Measurements from ENCODE around the gene HSD17B1. TPM values are rescaled to one million over a fixed set of nuclear protein-coding genes. Genes with fewer than 3 reads are reported as not detected.

HSD17B1 gene
- total RNA-seq, 1 donor from 2014 or later: 4.1 TPM

DNA sequence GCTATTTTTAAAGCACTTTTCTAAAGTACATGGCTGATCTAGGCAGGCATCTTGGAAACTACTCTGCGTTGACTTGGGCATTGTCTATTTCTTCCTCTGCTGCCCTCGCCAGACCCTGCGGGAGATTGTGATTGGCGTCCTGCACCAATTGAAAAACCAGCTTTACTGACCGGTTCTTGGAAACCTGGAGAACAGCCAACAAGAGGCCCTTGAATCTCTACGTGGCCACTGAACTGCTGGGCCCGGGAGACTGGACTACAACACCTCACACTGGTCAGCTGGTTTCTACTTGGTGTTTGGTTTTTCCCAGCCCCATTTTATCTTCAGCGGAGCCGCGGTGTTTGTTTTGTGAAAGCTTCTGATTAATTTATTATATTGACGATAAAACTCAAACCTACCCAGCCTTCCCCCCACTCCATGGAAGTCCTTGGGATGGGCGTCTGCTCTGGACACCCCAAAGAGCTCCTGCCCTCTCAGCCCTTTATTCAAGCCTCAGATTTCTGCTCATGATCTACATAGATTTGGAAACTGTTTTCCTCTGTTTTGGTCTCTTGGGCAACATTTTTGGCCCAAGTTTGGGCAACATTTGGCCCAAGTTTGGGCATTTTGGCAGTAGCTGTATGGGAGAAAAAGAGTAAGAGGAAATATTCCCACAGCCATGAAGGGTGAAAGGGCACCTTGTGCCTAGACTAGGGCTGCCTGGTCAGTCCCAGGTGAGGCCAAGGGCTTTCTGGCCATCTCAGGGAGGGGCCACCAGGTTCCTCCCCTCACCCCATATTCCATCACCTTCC lies 18.9 kb downstream of the HSD17B1 start:
- H3K9me3 Mint-ChIP-seq (ENCODE audit: unreplicated experiment): peaks cover 8% of the 10 kb centered on the region
- DNase-seq: no peak
- H3K4me3 Mint-ChIP-seq (ENCODE audit: unreplicated experiment): no peak overlapping the region
- no peak overlapping the region for H3K27ac Mint-ChIP-seq (ENCODE audit: unreplicated experiment)
- peaks cover 4% of the 10 kb centered on the region for H3K4me1 Mint-ChIP-seq (ENCODE audit: low read depth, unreplicated experiment)
- peaks cover 5% of the 10 kb centered on the region for H3K36me3 Mint-ChIP-seq (ENCODE audit: unreplicated experiment)
- peaks cover 3% of the 10 kb centered on the region for H3K27me3 Mint-ChIP-seq (ENCODE audit: unreplicated experiment)
- TF ChIP-seq, protein P1, sequence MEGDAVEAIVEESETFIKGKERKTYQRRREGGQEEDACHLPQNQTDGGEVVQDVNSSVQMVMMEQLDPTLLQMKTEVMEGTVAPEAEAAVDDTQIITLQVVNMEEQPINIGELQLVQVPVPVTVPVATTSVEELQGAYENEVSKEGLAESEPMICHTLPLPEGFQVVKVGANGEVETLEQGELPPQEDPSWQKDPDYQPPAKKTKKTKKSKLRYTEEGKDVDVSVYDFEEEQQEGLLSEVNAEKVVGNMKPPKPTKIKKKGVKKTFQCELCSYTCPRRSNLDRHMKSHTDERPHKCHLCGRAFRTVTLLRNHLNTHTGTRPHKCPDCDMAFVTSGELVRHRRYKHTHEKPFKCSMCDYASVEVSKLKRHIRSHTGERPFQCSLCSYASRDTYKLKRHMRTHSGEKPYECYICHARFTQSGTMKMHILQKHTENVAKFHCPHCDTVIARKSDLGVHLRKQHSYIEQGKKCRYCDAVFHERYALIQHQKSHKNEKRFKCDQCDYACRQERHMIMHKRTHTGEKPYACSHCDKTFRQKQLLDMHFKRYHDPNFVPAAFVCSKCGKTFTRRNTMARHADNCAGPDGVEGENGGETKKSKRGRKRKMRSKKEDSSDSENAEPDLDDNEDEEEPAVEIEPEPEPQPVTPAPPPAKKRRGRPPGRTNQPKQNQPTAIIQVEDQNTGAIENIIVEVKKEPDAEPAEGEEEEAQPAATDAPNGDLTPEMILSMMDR (IDR thresholded peaks at IDR 0.05; ENCODE audit: partially characterized antibody, unreplicated experiment): no peak

DNA sequence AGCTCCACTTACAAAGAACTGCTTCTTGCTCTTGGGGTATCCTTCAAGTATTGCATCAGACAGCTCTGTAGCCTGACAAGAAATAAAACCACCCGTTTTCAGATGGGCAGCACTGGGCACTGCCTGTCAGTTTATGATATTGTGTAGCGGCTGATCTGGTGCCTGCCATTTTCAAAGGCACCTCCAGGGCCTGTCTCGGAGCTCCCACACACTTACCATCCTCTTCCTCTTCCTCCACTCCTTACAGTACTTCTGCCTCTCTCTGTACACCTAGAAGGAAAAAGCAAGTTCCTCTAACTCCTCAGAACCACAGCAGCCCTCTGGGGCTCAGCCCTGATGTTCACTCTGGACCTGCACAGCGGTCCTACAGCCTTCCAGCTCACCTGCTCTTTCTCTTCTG lies 20.4 kb downstream of the HSD17B1 start:
- H3K9me3 Mint-ChIP-seq (ENCODE audit: unreplicated experiment): peaks cover 13% of the 10 kb centered on the region

DNA sequence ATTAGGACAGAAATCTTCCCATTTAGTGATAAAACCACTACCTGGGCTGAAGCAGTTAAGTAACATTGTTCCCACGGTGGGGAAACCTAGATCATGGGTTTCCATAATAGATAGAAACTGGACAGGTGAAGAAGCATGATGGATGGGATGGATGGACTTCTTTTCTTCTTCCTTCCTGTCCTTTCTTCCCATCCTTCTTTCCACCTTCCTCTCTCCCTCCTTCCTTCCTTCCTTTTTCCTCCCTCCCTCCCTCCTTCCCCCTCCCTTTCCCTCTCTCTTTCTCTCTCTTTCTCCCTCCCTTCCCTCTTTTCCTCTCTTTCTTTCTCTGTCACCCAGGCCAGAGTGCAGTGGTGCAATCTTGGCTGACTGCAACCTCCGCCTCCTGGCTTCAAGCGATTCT lies 21.7 kb downstream of the HSD17B1 start:
- Mint-ChIP-seq H3K27ac (ENCODE audit: unreplicated experiment) (no peak overlapping the region), H3K27me3 (ENCODE audit: unreplicated experiment) (peaks cover 6% of the 10 kb centered on the region), H3K9me3 (ENCODE audit: unreplicated experiment) (peaks cover 10% of the 10 kb centered on the region), H3K4me1 (ENCODE audit: low read depth, unreplicated experiment) (peaks cover 2% of the 10 kb centered on the region), H3K36me3 (ENCODE audit: unreplicated experiment) (peaks cover 5% of the 10 kb centered on the region), H3K4me3 (ENCODE audit: unreplicated experiment) (no peak overlapping the region)
- DNase-seq: no peak
- TF ChIP-seq, protein P1 (IDR thresholded peaks at IDR 0.05; ENCODE audit: partially characterized antibody, unreplicated experiment): no peak

More for the DNA sequence above, 20.4 kb downstream of the HSD17B1 start:
- TF ChIP-seq, protein P1 (IDR thresholded peaks at IDR 0.05; ENCODE audit: partially characterized antibody, unreplicated experiment): no peak
- Mint-ChIP-seq H3K36me3 (ENCODE audit: unreplicated experiment) (peaks cover 5% of the 10 kb centered on the region), H3K4me3 (ENCODE audit: unreplicated experiment) (peak overlapping the region; percentile 31), H3K4me1 (ENCODE audit: low read depth, unreplicated experiment) (peaks cover 2% of the 10 kb centered on the region), H3K27me3 (ENCODE audit: unreplicated experiment) (peaks cover 4% of the 10 kb centered on the region), H3K27ac (ENCODE audit: unreplicated experiment) (no peak overlapping the region)
- DNase-seq: no peak

DNA sequence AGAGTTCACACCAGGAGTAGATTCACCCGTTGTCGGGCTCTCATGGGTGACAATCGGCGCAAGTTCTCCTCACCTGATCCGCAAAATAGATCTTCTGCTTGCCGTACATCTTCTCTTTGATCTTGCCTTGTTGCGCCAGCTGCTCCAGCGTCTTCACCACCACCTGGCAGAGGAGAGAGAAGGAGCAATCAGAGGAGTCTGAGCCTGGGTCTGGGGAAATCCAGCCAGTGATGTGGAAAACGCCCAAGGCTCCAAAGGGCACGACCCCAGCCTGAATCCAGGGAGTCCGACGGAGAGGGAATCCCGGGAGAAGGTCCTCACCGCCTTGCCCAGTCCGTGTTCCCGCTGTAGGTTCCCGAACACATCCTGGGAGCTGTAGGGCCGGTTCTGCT lies 24.4 kb downstream of the HSD17B1 start:
- peaks cover 11% of the 10 kb centered on the region for H3K9me3 Mint-ChIP-seq (ENCODE audit: unreplicated experiment)
- TF ChIP-seq, protein P1 (IDR thresholded peaks at IDR 0.05; ENCODE audit: partially characterized antibody, unreplicated experiment): no peak
- peak overlapping the region; percentile 100 for H3K4me3 Mint-ChIP-seq (ENCODE audit: unreplicated experiment)
- peak overlapping the region; percentile 48 for H3K27ac Mint-ChIP-seq (ENCODE audit: unreplicated experiment)
- peaks cover 8% of the 10 kb centered on the region for H3K27me3 Mint-ChIP-seq (ENCODE audit: unreplicated experiment)
- H3K36me3 Mint-ChIP-seq (ENCODE audit: unreplicated experiment): peaks cover 5% of the 10 kb centered on the region
- peaks cover 2% of the 10 kb centered on the region for H3K4me1 Mint-ChIP-seq (ENCODE audit: low read depth, unreplicated experiment)
- no peak for DNase-seq

Measured in glutamatergic neuron (in vitro differentiated cells).